SK-N-MC (cell line): ENCODE data around the gene NEU2.

ENCODE experiments used
- EZH2 ChIP-seq: fragments of 200-600 bp; sonication (generic); IDR thresholded peaks from one replicate; pipeline ENCODE4 v1.6.1; 2017; ENCODE audit warnings: antibody characterized with exemption
- FOXP2 ChIP-seq: optimal IDR thresholded peaks from 2 replicates; pipeline ENCODE3; 2011; ENCODE audit warnings: mild to moderate bottlenecking, moderate library complexity; ENCODE audit not compliant: insufficient read depth; ENCODE audit errors: extremely low read length, control extremely low read depth
- POLR2AphosphoS5 ChIP-seq: IDR thresholded peaks from 2 replicates; pipeline ENCODE4 v1.6.1; 2012; ENCODE audit warnings: mild to moderate bottlenecking, low read depth, low read length, borderline replicate concordance

DNA sequence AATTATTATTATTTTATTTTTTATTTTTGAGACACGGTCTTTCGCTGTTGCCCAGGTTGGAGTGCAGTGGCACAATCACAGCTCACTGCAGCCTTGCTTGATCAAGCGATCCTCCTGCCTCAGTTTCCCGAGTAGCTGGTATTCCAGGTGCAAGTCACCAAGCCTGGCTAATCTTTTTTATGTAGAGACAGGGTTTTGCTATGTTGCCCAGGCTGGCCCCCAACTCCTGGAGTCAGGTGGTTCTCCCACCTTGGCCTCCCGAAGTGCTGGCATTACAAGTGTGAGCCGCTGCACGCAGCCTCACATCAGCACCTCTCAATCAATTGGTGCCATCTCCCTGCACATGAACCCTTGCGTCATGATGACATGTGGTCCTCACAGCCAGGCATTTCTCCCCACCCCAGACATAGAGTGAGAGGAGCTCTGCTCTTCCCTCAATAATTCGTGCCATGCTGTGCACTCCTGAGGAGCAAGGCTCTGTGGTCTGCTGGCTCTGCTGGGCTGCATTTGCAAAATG, 33.5 kb downstream of the NEU2 start:
- TF ChIP-seq POLR2AphosphoS5: no peak
- no peak for TF ChIP-seq EZH2
- no peak for TF ChIP-seq FOXP2
